ENCODE results near the gene HEATR5A. TPM values are rescaled to one million over a fixed set of nuclear protein-coding genes. Genes with fewer than 3 reads are reported as not detected.

The HEATR5A gene
- total RNA-seq, 4 donors from 2014 or later: 33.8 to 39.9 (median 35.5) TPM

DNA sequence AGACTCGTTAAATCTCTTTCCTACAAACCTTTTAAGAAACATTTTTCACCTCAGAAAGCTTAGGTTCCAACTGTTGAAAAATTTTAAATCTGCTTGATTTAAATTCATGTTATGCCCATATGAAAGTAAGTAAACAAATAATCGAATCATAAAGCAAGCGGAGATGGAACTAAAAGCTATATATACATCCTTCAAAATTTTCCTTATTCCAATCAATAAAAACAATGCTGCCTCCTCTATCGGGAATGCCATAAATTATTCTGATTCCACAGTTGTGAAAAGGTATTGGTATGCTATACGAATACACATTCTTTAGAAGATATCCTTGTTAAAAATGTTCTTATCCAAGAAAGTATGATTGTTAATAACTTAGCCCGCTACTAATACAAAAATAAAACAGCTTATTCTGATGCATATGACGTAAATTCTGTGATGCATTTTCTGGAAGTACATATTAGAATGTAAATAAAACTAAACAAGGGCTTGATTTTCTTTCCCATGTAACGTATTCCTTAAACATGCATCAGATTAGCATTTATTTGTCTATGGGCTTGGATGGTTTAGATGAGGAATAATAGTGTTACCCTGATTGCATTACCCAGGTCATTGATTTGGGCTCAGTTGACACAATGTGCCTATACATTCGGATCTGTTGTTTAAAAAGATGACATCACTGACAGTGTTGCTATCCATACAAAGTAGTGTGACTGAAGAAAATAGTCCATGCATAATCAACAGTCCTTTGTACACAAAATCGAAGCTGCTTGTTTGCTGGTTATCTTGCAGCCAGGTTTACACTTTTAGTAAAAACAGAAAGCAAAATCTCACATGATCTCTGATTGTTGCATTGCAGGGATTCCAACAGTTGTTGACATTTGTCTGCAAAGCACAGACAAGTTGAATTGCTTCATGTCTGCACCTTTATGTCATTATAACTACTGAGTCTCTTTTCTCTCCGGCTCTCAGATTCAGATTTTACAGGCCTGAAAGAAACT, 37.6 kb upstream of the HEATR5A start:
- Histone ChIP-seq H3K27ac (peak overlapping the region; percentile 44 to 94 (median 92)), H3K4me1 (peaks cover 0 to 37% (median 2%) of the 10 kb centered on the region in 3 donors), H3K27me3 (no peaks in the 10 kb centered on the region), H3K4me3 (peak overlapping the region; percentile 51 to 72), H3K36me3 (no peaks in the 10 kb centered on the region), H3K9me3 (no peaks in the 10 kb centered on the region)
- 53 to 60% methylated on average over 11 of the region's 11 CpGs for WGBS, 2 donors (ENCODE audit: low coverage in 1 of 2)
- ATAC-seq: no peak
- TF ChIP-seq CTCF (IDR thresholded peaks at IDR 0.05) (no peak), POLR2AphosphoS5 (IDR thresholded peaks at IDR 0.05) (no peak), POLR2A (IDR thresholded peaks at IDR 0.05) (no peak), EP300 (IDR thresholded peaks at IDR 0.05) (no peak)

GRCh38 chr14:31456841-31457664, 36.7 kb upstream of the HEATR5A start, which contains the start of gene DTD2:
Gene DTD2, minus strand, starts transcription at chr14:31457506. Its CDS starts 113 bp downstream, at chr14:31457393.
- 0 to 2% methylated on average over 9 to 12 of the region's 70 CpGs for WGBS, 2 donors (ENCODE audit: low coverage in 1 of 2)
- TF ChIP-seq CTCF (IDR thresholded peaks at IDR 0.05) (peak in 1 of 4 experiments; percentile 25), POLR2AphosphoS5 (IDR thresholded peaks at IDR 0.05) (peak; percentile 86), POLR2A (IDR thresholded peaks at IDR 0.05) (peak; percentile 72 to 84), EP300 (IDR thresholded peaks at IDR 0.05) (no peak)

DNA sequence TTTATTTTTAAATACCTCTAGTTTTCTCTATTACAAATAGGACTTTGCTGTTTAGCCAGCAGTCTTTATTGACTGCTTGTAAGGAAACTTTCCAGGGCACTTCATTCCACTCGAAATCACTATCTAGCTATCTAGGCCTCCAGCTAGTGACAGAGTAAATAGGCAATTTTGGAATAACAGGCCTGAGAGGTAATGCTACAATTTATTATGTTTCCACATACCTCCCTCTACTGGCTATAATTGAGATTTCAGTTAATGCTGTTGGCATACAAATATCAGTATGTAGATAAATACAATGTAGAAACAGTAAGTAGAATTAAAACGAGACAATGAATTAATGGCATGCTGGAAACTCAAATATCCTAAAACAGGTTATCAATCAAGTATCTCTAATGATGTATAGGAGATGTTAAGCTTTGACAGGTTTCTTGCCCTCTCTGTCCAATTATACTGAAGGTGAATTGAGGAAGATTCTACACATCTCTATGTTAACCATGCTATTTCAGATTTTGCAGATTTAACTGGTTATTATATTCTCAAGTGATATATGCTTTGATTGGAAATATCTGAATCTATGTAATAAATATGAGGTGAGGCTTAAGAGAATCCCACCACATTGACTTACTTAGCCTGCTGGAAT, 29.7 kb upstream of the HEATR5A start:
- H3K9me3 ChIP-seq: no peaks in the 10 kb centered on the region

More at GRCh38 chr14:31456841-31457664, 36.7 kb upstream of the HEATR5A start, which contains the start of gene DTD2:
- Histone ChIP-seq H3K27me3 (no peaks in the 10 kb centered on the region), H3K27ac (peak within 1 kb of the TSS; percentile 52 to 94 (median 92)), H3K9me3 (no peaks in the 10 kb centered on the region), H3K4me3 (peak within 1 kb of the TSS; percentile 51 to 72), H3K4me1 (peaks cover 0 to 37% (median 2%) of the 10 kb centered on the region in 3 donors), H3K36me3 (peaks cover 2 to 9% of the 10 kb centered on the region in 2 donors)
- ATAC-seq: peak; percentile 100

More for the DNA sequence above, 29.7 kb upstream of the HEATR5A start:
- Histone ChIP-seq H3K4me3 (no peak overlapping the region), H3K27me3 (no peaks in the 10 kb centered on the region), H3K36me3 (peaks cover 3 to 52% of the 10 kb centered on the region in 2 donors), H3K4me1 (peaks cover 0 to 21% (median 0%) of the 10 kb centered on the region in 3 donors), H3K27ac (peak overlapping the region in 1 of 4 donors; percentile 1)
- TF ChIP-seq CTCF (IDR thresholded peaks at IDR 0.05) (peak; percentile 43 to 70 (median 60)), POLR2AphosphoS5 (IDR thresholded peaks at IDR 0.05) (no peak)
- WGBS, 2 donors (ENCODE audit: low coverage in 1 of 2): 12 to 30% methylated on average over 2 of the region's 2 CpGs
- ATAC-seq: no peak

All from gastroesophageal sphincter (tissue), 4 donors.